Neural crest cell (in vitro differentiated cells): ENCODE results near the gene TTLL7. TPM values are rescaled to one million over a fixed set of nuclear protein-coding genes. Genes with fewer than 3 reads are reported as not detected.

Source experiments
- DNase-seq: peaks from one replicate; pipeline ENCODE4 v3.0.0; 2021; ENCODE audit warnings: low read depth, mixed read lengths, low spot score
- H3K27ac Mint-ChIP-seq: one replicate; pipeline ENCODE4 v1.8.0; 2021; ENCODE audit warnings: mild to moderate bottlenecking, mixed read lengths; ENCODE audit not compliant: unreplicated experiment
- H3K27me3 Mint-ChIP-seq: 2 replicates; pipeline ENCODE4 v1.8.0; 2021; ENCODE audit warnings: low read depth, mild to moderate bottlenecking, mixed read lengths
- H3K36me3 Mint-ChIP-seq: 2 replicates; pipeline ENCODE4 v1.8.0; 2021; ENCODE audit warnings: low read depth, mild to moderate bottlenecking, mixed read lengths
- H3K4me1 Mint-ChIP-seq: 2 replicates; pipeline ENCODE4 v1.8.0; 2021; ENCODE audit warnings: mixed read lengths
- H3K4me3 Mint-ChIP-seq: one replicate; pipeline ENCODE4 v1.8.0; 2021; ENCODE audit warnings: mild to moderate bottlenecking, mixed read lengths
- H3K9me3 Mint-ChIP-seq: 2 replicates; pipeline ENCODE4 v1.8.0; 2021; ENCODE audit warnings: mixed read lengths
- CTCF ChIP-seq: fragments of 200-600 bp; sonication (generic); conservative IDR thresholded peaks from 2 replicates; pipeline ENCODE4 v1.5.0; 2021; ENCODE audit warnings: antibody characterized with exemption, mild to moderate bottlenecking
- total RNA-seq: library from RNA; stranded (reverse); gene quantifications from 2 replicates; pipeline ENCODE4 v1.2.1, GENCODE V29; 2021

Gene TTLL7
- total RNA-seq, 1 donor from 2014 or later = 10.5 TPM

GRCh38 chr1:83931658-83932253 lies 67.2 kb downstream of the TTLL7 start:
- Mint-ChIP-seq H3K36me3 (no peaks in the 10 kb centered on the region), H3K27me3 (no peaks in the 10 kb centered on the region), H3K27ac (no peak overlapping the region), H3K4me1 (no peaks in the 10 kb centered on the region), H3K9me3 (no peaks in the 10 kb centered on the region), H3K4me3 (no peak overlapping the region)
- peak; percentile 83 for TF ChIP-seq CTCF
- DNase-seq = no peak

GRCh38 chr1:83929184-83929583 lies 69.7 kb downstream of the TTLL7 start:
- Mint-ChIP-seq H3K4me1 (no peaks in the 10 kb centered on the region), H3K27ac (no peak overlapping the region), H3K9me3 (no peaks in the 10 kb centered on the region), H3K36me3 (peaks cover 6% of the 10 kb centered on the region), H3K27me3 (no peaks in the 10 kb centered on the region), H3K4me3 (no peak overlapping the region)
- TF ChIP-seq CTCF = no peak
- no peak for DNase-seq

- no peaks in the 10 kb centered on the region for H3K9me3 Mint-ChIP-seq
- no peak for TF ChIP-seq CTCF
- no peaks in the 10 kb centered on the region for H3K27me3 Mint-ChIP-seq
- no peak for DNase-seq
- H3K27ac Mint-ChIP-seq = no peak overlapping the region
- no peak overlapping the region for H3K4me3 Mint-ChIP-seq
- peaks cover 6% of the 10 kb centered on the region for H3K36me3 Mint-ChIP-seq
- H3K4me1 Mint-ChIP-seq = no peaks in the 10 kb centered on the region
Measured at GRCh38 chr1:83928396-83928795, 70.5 kb downstream of the TTLL7 start.

GRCh38 chr1:83927701-83928100 lies 71.2 kb downstream of the TTLL7 start:
- H3K9me3 Mint-ChIP-seq = no peaks in the 10 kb centered on the region
- H3K36me3 Mint-ChIP-seq = peaks cover 6% of the 10 kb centered on the region
- H3K27ac Mint-ChIP-seq = no peak overlapping the region
- no peak for DNase-seq
- no peak overlapping the region for H3K4me3 Mint-ChIP-seq
- H3K27me3 Mint-ChIP-seq = no peaks in the 10 kb centered on the region
- no peaks in the 10 kb centered on the region for H3K4me1 Mint-ChIP-seq
- no peak for TF ChIP-seq CTCF

- no peaks in the 10 kb centered on the region for H3K9me3 Mint-ChIP-seq
- DNase-seq = no peak
- H3K27me3 Mint-ChIP-seq = no peaks in the 10 kb centered on the region
- H3K27ac Mint-ChIP-seq = no peak overlapping the region
- H3K4me1 Mint-ChIP-seq = no peaks in the 10 kb centered on the region
- H3K36me3 Mint-ChIP-seq = peaks cover 6% of the 10 kb centered on the region
- no peak overlapping the region for H3K4me3 Mint-ChIP-seq
- no peak for TF ChIP-seq CTCF
Measured at GRCh38 chr1:83927061-83927460, 71.9 kb downstream of the TTLL7 start.
